ENCODE measurements around the gene INO80C. TPM values are rescaled to one million over a fixed set of nuclear protein-coding genes. Genes with fewer than 3 reads are reported as not detected.

Gene INO80C
- total RNA-seq, 1 experiment from 2014 or later = 51.1 TPM

- Histone ChIP-seq H3K79me1 (ENCODE audit: insufficient read depth, low read depth, low read length, poor library complexity, severe bottlenecking) (no peaks in the 10 kb centered on the region), H3K4ac (ENCODE audit: low read depth, low read length) (no peak overlapping the region), H2BK15ac (ENCODE audit: low read depth, low read length) (no peak overlapping the region), H2AK5ac (ENCODE audit: insufficient read length, low read length) (no peak overlapping the region), H3K27me3 (ENCODE audit: insufficient read depth, low read length) (no peaks in the 10 kb centered on the region), H4K20me1 (ENCODE audit: control insufficient read depth, insufficient read depth, insufficient read length) (no peaks in the 10 kb centered on the region), H3K27ac (ENCODE audit: insufficient read length, low read depth, low read length) (no peak overlapping the region), H3T11ph (ENCODE audit: low read length) (no peak overlapping the region), H2AFZ (ENCODE audit: low read length) (no peak overlapping the region), H2BK12ac (ENCODE audit: insufficient read length, low read depth, low read length) (no peak overlapping the region), H3K79me2 (ENCODE audit: insufficient read depth, low read length) (no peaks in the 10 kb centered on the region), H4K8ac (replicated peaks; ENCODE audit: insufficient read length, low read depth, low read length) (no peak overlapping the region), H2BK120ac (ENCODE audit: low read depth, low read length, poor library complexity, severe bottlenecking) (no peak overlapping the region), H3K4me1 (ENCODE audit: insufficient read depth, low read length) (no peaks in the 10 kb centered on the region), H3K14ac (ENCODE audit: insufficient read depth, low read length) (no peak overlapping the region), H2BK5ac (ENCODE audit: insufficient read length, low read length) (no peak overlapping the region), H3K23ac (ENCODE audit: insufficient read length, low read depth, low read length) (no peak overlapping the region), H4K91ac (ENCODE audit: insufficient read length, low read depth, low read length) (no peak overlapping the region), H3K18ac (ENCODE audit: insufficient read length, low read depth, low read length) (no peak overlapping the region), H3K9me3 (ENCODE audit: control insufficient read depth, low read depth, low read length) (no peaks in the 10 kb centered on the region), H3K56ac (ENCODE audit: insufficient read length, low read depth, low read length) (no peak overlapping the region), H3K9ac (ENCODE audit: extremely low read depth, insufficient read length, low read length) (no peak overlapping the region), H3K4me2 (ENCODE audit: insufficient read depth, insufficient read length, low read length) (no peak overlapping the region), H3K23me2 (ENCODE audit: insufficient read length, low read depth, low read length, poor library complexity, severe bottlenecking) (no peaks in the 10 kb centered on the region), H4K5ac (ENCODE audit: insufficient read length, low read depth, low read length) (no peak overlapping the region), H2BK20ac (ENCODE audit: low read depth, low read length, poor library complexity, severe bottlenecking) (no peak overlapping the region)
- TF ChIP-seq CTCF (conservative IDR thresholded peaks at IDR 0.05) = no peak
- H3K27ac Mint-ChIP-seq = no peak overlapping the region
- H3K4me3 Mint-ChIP-seq = no peak overlapping the region
- WGBS (ENCODE audit: extremely low coverage, insufficient read length, low lambda C conversion rate) = no CpG with 5 or more reads among the region's 1 CpG
- peaks cover 25 to 28% of the 10 kb centered on the region in 2 experiments for H3K9me3 Mint-ChIP-seq
- no peak for DNase-seq
- peaks cover 6 to 21% (median 6%) of the 10 kb centered on the region in 3 experiments for H3K36me3 Mint-ChIP-seq (ENCODE audit: insufficient read depth in 1 of 3, low read depth in 3 of 3)
- no peaks in the 10 kb centered on the region for H3K4me1 Mint-ChIP-seq
- no peaks in the 10 kb centered on the region; the same call in none of the 2 replicates for H3K27me3 Mint-ChIP-seq (ENCODE audit: low read depth)
Observed at GRCh38 chr18:35535297-35535696, 37.5 kb upstream of the INO80C start.
